SK-N-SH treated with all-trans-retinoic acid at 6 μM for 48 hours (cell line): ENCODE data around the gene CD2.

Experiments
- ATAC-seq: fragments of 200-7000 bp; cut with Tn5 transposase; 3 replicates; pipeline ENCODE4 v1.9.1; 2020; ENCODE audit warnings: mild to moderate bottlenecking, moderate library complexity
- ARNTL ChIP-seq: fragments of 450-650 bp; formaldehyde crosslinking; IDR thresholded peaks from 2 replicates; pipeline ENCODE4 v1.5.0; 2020; ENCODE audit warnings: low read depth, mild to moderate bottlenecking, moderate library complexity, borderline replicate concordance
- BACH2 ChIP-seq: fragments of 250-450 bp; sonication (Bioruptor Pico); IDR thresholded peaks from 2 replicates; pipeline ENCODE4 v1.9.0; 2021; ENCODE audit warnings: mild to moderate bottlenecking, borderline replicate concordance
- CSDC2 ChIP-seq: fragments of 250-450 bp; sonication (Bioruptor Pico); IDR thresholded peaks from 2 replicates; pipeline ENCODE4 v1.5.0; 2020; ENCODE audit warnings: mild to moderate bottlenecking, moderate library complexity
- CSRNP3 ChIP-seq: fragments of 250-450 bp; sonication (Bioruptor Pico); IDR thresholded peaks from 2 replicates; pipeline ENCODE4 v1.5.1; 2021; ENCODE audit warnings: mild to moderate bottlenecking, moderate library complexity
- ESRRG ChIP-seq: fragments of 250-450 bp; sonication (Bioruptor Pico); IDR thresholded peaks from 2 replicates; pipeline ENCODE4 v1.6.1; 2021; ENCODE audit warnings: mild to moderate bottlenecking
- GLIS3 ChIP-seq: fragments of 250-450 bp; sonication (Bioruptor Pico); IDR thresholded peaks from 2 replicates; pipeline ENCODE4 v1.5.0; 2020; ENCODE audit warnings: mild to moderate bottlenecking, moderate library complexity
- ISL1 ChIP-seq: fragments of 250-450 bp; sonication (Bioruptor Pico); IDR thresholded peaks from 2 replicates; pipeline ENCODE4 v2.1.2; 2022; ENCODE audit warnings: mild to moderate bottlenecking, moderate library complexity
- OSR1 ChIP-seq: fragments of 250-450 bp; sonication (Bioruptor Pico); IDR thresholded peaks from 2 replicates; pipeline ENCODE4 v1.8.0; 2022; ENCODE audit warnings: moderate library complexity, mild to moderate bottlenecking, inconsistent platforms
- POU6F1 ChIP-seq: fragments of 250-450 bp; sonication (Bioruptor Pico); IDR thresholded peaks from 2 replicates; pipeline ENCODE4 v1.8.0; 2021; ENCODE audit warnings: low read depth, mild to moderate bottlenecking, moderate library complexity, borderline replicate concordance
- PPARA ChIP-seq: fragments of 250-450 bp; sonication (Bioruptor Pico); IDR thresholded peaks from 2 replicates; pipeline ENCODE4 v1.5.0; 2020; ENCODE audit warnings: mild to moderate bottlenecking, borderline replicate concordance
- RARB ChIP-seq: fragments of 250-450 bp; sonication (Bioruptor Pico); IDR thresholded peaks from 2 replicates; pipeline ENCODE4 v1.8.0; 2021; ENCODE audit warnings: mild to moderate bottlenecking, moderate library complexity
- SNAI2 ChIP-seq: fragments of 250-450 bp; sonication (Bioruptor Pico); IDR thresholded peaks from 2 replicates; pipeline ENCODE4 v1.5.0; 2020; ENCODE audit warnings: mild to moderate bottlenecking, moderate library complexity
- TCF4 ChIP-seq: fragments of 250-450 bp; sonication (Bioruptor Pico); IDR thresholded peaks from 2 replicates; pipeline ENCODE4 v1.8.0; 2021; ENCODE audit warnings: mild to moderate bottlenecking, moderate library complexity, borderline replicate concordance
- TOX ChIP-seq: fragments of 250-450 bp; sonication (Bioruptor Pico); IDR thresholded peaks from 2 replicates; pipeline ENCODE4 v1.8.0; 2021; ENCODE audit warnings: mild to moderate bottlenecking, moderate library complexity, borderline replicate concordance
- ZC3H10 ChIP-seq: fragments of 250-450 bp; sonication (Bioruptor Pico); IDR thresholded peaks from 2 replicates; pipeline ENCODE4 v1.5.1; 2021; ENCODE audit warnings: mild to moderate bottlenecking, moderate library complexity
- ZFP30 ChIP-seq: fragments of 450-650 bp; formaldehyde crosslinking; IDR thresholded peaks from 2 replicates; pipeline ENCODE4 v1.5.0; 2022; ENCODE audit warnings: mild to moderate bottlenecking, moderate library complexity
- ZNF565 ChIP-seq: fragments of 450-650 bp; formaldehyde crosslinking; conservative IDR thresholded peaks from 2 replicates; pipeline ENCODE4 v1.5.0; 2020; ENCODE audit warnings: low read depth, mild to moderate bottlenecking, moderate library complexity
- ZNF70 ChIP-seq: fragments of 450-650 bp; formaldehyde crosslinking; IDR thresholded peaks from 2 replicates; pipeline ENCODE4 v1.5.0; 2020; ENCODE audit warnings: mild to moderate bottlenecking, moderate library complexity
- ZNF8 ChIP-seq: fragments of 450-650 bp; formaldehyde crosslinking; IDR thresholded peaks from 2 replicates; pipeline ENCODE4 v1.5.0; 2020; ENCODE audit warnings: mild to moderate bottlenecking, moderate library complexity
- TF ChIP-seq, protein P1 (sequence below): fragments of 250-450 bp; sonication (Bioruptor Pico); IDR thresholded peaks from 2 replicates; pipeline ENCODE4 v1.8.0; 2020; ENCODE audit warnings: mild to moderate bottlenecking, moderate library complexity, borderline replicate concordance
- TF ChIP-seq, protein P2 (sequence below): fragments of 250-450 bp; sonication (Bioruptor Pico); IDR thresholded peaks from 2 replicates; pipeline ENCODE4 v1.5.1; 2020; ENCODE audit warnings: low read depth, mild to moderate bottlenecking, moderate library complexity

The CD2 gene

DNA sequence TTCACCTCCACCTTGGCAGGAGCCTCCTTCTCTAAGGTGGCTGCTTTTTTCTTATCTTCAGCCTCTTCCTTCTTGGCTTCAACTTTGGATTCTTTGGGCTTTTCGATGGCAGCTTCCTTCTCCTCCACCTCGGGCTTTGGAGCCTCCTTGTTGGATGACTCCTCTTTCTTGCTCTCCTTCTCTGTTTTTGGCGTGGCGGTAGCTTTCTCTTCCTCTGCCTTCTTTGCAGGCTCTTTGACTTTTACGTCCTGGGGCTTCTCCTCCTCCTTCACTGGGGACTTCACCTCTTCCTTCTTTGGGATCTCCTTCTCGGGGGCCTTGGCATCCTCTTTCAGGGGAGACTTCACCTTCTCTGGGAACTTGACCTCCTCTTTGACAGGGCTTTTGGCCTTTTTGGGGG lies 13.9 kb upstream of the CD2 start:
- no peak for TF ChIP-seq GLIS3
- no peak for TF ChIP-seq BACH2
- TF ChIP-seq SNAI2 (CRISPR knock-in tag) = no peak
- no peak for TF ChIP-seq ISL1
- TF ChIP-seq ZC3H10 (CRISPR knock-in tag) = no peak
- no peak for ATAC-seq

DNA sequence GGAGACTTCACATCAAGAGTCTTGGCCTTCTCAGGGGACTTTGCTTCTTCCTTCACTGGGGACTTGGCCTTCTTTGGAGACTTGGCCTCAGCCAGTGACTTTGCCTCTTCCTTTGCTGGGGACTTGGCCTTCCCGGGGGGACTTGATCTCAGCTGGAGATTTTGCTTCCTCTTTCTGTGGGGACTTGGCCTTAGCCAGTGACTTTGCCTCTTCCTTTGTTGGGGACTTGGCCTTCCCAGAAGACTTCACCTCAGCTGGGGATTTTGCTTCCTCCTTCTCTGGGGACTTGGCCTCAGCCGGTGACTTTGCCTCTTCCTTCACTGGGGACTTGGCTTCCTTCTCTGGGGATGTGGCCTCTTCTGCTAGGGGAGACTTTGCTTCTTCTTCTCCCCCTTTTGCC lies 13.5 kb upstream of the CD2 start:
- ATAC-seq = no peak

GRCh38 chr1:116741836-116742565 lies 12.2 kb upstream of the CD2 start:
- no peak for ATAC-seq
- no peak for TF ChIP-seq CSDC2 (CRISPR knock-in tag)
- TF ChIP-seq, protein P1, sequence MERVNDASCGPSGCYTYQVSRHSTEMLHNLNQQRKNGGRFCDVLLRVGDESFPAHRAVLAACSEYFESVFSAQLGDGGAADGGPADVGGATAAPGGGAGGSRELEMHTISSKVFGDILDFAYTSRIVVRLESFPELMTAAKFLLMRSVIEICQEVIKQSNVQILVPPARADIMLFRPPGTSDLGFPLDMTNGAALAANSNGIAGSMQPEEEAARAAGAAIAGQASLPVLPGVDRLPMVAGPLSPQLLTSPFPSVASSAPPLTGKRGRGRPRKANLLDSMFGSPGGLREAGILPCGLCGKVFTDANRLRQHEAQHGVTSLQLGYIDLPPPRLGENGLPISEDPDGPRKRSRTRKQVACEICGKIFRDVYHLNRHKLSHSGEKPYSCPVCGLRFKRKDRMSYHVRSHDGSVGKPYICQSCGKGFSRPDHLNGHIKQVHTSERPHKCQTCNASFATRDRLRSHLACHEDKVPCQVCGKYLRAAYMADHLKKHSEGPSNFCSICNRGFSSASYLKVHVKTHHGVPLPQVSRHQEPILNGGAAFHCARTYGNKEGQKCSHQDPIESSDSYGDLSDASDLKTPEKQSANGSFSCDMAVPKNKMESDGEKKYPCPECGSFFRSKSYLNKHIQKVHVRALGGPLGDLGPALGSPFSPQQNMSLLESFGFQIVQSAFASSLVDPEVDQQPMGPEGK (CRISPR knock-in tag) = no peak
- no peak for TF ChIP-seq ZFP30 (CRISPR knock-in tag)

More for the DNA sequence above, 13.5 kb upstream of the CD2 start:
- TF ChIP-seq TCF4 (CRISPR knock-in tag) (no peak), OSR1 (CRISPR knock-in tag) (no peak), ZNF565 (CRISPR knock-in tag) (no peak), ZFP30 (CRISPR knock-in tag) (no peak), CSRNP3 (no peak), RARB (no peak)
- TF ChIP-seq, protein P1 (CRISPR knock-in tag) = no peak

GRCh38 chr1:116743535-116743934 lies 10.7 kb upstream of the CD2 start:
- TF ChIP-seq OSR1 (CRISPR knock-in tag) (no peak), ZNF70 (CRISPR knock-in tag) (no peak)
- ATAC-seq = no peak

DNA sequence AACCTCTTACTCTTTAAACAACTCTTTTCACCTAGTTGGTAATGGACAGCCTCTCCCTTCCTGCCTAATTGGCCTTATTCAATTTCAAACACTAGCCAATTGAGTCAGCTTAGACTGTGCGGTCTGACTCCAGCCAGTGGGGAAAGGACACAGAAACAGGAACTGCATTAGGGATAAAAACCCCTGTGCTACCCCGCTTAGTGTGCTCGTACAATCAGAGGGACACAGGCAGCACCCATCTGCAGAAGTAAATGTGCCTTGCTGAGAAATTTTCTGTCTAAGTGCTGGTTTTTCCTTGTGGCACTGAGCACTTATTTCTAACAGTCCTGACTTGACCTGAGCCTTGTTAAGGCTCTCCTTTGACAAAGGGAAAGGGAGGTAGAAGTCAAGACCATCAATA lies 6.0 kb upstream of the CD2 start:
- ATAC-seq = no peak
- no peak for TF ChIP-seq BACH2
- no peak for TF ChIP-seq ZNF8 (CRISPR knock-in tag)
- no peak for TF ChIP-seq TCF4 (CRISPR knock-in tag)
- TF ChIP-seq TOX = no peak
- TF ChIP-seq POU6F1 (CRISPR knock-in tag) = no peak
- no peak for TF ChIP-seq ESRRG (CRISPR knock-in tag)
- TF ChIP-seq GLIS3 = no peak
- no peak for TF ChIP-seq ZFP30 (CRISPR knock-in tag)
- TF ChIP-seq ISL1 = no peak
- no peak for TF ChIP-seq RARB
- TF ChIP-seq SNAI2 (CRISPR knock-in tag) = no peak
- TF ChIP-seq PPARA = no peak
- TF ChIP-seq CSDC2 (CRISPR knock-in tag) = no peak
- TF ChIP-seq ZNF565 (CRISPR knock-in tag) = no peak
- no peak for TF ChIP-seq OSR1 (CRISPR knock-in tag)
- no peak for TF ChIP-seq CSRNP3
- TF ChIP-seq ARNTL (CRISPR knock-in tag) = no peak
- TF ChIP-seq, protein P1 (CRISPR knock-in tag) = no peak
- TF ChIP-seq, protein P2, sequence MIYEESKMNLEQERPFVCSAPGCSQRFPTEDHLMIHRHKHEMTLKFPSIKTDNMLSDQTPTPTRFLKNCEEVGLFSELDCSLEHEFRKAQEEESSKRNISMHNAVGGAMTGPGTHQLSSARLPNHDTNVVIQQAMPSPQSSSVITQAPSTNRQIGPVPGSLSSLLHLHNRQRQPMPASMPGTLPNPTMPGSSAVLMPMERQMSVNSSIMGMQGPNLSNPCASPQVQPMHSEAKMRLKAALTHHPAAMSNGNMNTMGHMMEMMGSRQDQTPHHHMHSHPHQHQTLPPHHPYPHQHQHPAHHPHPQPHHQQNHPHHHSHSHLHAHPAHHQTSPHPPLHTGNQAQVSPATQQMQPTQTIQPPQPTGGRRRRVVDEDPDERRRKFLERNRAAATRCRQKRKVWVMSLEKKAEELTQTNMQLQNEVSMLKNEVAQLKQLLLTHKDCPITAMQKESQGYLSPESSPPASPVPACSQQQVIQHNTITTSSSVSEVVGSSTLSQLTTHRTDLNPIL (CRISPR knock-in tag) = no peak
- no peak for TF ChIP-seq ZNF70 (CRISPR knock-in tag)
